GM19043 (cell line): ENCODE results near the gene CTDSPL2.
"Not testable (repeated sequence)": the region's sequence is repeated elsewhere in the genome, so short reads cannot be mapped to it uniquely, and the experiment has no call there.

ENCODE experiments used
- ATAC-seq: cut with Tn5 transposase; IDR thresholded peaks from one replicate; pipeline ENCODE4 v1.9.1; 2021; ENCODE audit warnings: low read depth; ENCODE audit not compliant: unreplicated experiment

Gene CTDSPL2

DNA sequence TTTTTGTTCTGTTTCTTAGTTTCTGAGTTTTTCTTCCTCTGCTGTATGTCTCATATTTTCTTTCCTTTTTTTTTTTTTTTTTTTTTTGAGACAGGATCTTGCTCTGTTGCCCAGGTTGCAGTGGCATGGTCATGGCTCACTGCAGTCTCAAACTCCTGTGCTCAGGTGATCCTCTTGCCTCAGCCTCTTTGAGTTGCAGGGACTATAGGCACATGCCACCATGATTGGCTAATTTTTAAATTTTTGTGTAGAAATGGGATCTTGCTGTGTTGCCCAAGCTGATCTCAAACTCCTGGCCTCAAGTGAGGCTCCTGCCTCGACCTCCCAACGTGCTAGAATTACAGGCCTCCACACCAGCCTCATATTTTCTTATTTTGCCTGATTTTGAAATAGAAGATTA, 51.9 kb downstream of the CTDSPL2 start:
- ATAC-seq = no peak

DNA sequence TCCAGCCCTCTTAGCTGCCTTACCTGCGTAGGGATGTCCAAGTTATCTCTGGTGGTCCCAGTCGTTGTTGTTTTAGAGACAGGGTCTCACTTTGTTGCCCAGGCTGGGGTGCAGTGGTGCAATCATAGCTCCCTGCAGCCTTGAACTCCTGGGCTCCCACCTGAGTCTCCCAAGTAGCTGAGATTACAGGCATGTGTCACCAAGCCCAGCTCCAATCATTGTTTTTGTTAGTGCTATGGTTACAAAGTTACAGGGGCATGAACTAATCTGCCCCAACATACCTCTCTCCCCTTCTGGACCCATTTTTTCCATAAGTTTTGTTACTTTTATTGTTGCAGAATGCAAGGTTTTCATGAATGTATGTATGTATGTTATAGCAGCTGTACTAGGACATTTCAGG, 54.7 kb downstream of the CTDSPL2 start:
- no peak for ATAC-seq

DNA sequence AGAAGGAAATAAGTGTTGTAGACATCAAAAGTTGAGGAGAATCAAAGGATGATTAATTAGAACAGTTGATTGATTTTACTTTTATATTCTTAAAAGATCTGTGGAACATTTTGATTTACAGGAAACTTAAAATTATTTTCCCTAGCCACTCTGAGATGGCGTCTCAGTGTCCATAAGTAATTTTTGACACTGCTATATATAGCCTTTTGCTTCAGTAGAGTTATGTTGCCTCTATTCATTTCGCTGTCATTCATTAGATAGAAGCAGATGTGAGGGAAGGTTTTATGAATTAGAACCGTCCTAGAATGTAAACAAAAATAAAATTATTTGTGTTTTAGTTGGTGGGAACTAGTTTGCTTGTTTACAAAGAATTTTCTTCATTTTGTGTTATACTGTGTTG, 58.5 kb downstream of the CTDSPL2 start:
- no peak for ATAC-seq

DNA sequence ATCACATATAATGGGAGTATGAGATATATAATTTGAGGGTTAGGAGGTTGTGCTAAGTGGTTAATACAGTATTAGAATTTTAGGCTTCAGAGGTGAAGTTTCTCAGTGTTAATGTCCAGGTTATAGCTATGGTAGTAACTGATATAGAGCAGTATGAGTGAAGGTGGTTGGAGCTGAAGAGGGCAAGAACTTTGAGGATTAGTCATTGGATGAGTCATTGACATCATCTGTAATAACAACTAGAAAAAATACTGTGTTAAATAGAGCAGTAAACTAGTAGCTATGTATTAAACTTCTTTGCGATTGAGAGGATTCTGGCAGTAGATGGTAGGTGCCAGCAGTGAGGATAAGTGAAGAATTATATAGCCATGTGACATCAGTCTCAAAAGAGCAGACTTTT, 62.0 kb downstream of the CTDSPL2 start:
- no peak for ATAC-seq

DNA sequence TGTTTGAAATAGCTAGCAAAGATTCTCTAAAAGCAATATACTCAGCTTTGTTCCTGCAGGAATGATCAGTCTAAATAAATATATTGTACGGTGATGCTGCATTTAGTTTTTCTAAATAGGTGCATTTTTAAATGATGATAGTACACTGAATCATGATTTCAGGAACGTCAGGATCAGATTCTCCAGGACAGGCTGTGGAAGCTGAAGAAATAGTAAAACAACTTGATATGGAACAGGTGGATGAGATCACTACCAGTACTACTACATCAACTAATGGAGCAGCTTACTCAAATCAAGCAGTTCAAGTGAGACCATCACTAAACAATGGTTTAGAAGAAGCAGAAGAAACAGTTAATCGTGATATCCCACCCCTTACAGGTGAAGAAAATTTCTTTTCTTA, 63.2 kb downstream of the CTDSPL2 start:
- ATAC-seq = no peak

DNA sequence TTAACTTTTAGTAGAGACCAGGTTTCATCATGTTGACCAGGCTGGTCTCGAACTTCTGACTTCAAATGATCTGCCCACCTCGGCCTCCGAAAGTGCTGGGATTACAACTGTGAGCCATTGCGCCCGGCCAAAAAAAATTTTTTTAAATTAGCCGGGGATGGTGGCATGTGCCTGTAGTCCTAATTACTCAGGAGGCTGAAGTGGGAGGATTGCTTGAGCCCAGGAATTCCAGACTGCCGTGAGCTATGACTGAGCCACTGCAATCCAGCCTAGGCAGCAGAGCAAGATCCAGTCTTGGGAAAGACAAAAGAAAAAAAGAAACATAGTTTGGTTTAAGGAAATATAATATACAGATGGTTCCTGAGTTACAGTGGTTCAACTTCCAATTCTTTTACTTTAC, 64.6 kb downstream of the CTDSPL2 start:
- ATAC-seq = no peak

DNA sequence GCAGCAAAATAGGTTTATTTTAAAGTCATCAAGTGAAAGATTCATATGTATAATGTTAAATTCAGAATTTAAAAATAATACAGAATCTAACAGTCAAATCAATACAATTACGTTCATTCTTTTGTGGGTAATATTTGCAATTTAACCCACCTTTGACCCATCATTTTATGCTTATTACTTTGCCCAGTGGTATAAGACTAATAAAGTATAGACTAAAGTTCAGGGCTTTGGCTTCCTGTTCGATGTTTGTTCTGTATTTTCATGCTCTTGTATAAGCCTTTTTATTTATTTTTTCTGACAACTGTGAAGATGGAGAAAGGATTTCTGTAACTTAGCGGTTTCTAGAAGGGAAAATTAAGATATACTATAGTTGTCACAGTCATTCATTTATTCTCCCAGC, 65.2 kb downstream of the CTDSPL2 start:
- ATAC-seq = no peak

DNA sequence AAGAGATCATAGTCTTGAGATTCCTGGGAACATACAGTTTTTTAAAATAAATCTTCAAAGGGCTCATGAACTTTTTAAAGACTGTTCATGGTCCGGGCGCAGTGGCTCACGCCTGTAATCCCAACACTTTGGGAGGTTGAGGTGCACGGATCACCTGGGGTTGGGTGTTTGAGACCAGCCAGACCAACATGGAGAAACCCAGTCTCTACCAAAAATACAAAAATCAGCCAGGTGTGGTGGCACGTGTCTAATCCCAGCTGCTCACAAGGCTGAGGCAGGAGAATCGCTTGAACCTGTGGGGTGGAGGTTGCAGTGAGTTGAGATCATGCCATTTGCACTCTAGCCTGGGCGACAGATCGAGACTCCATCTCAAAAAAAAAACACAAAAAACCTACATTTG, 68.1 kb downstream of the CTDSPL2 start:
- ATAC-seq = no peak

DNA sequence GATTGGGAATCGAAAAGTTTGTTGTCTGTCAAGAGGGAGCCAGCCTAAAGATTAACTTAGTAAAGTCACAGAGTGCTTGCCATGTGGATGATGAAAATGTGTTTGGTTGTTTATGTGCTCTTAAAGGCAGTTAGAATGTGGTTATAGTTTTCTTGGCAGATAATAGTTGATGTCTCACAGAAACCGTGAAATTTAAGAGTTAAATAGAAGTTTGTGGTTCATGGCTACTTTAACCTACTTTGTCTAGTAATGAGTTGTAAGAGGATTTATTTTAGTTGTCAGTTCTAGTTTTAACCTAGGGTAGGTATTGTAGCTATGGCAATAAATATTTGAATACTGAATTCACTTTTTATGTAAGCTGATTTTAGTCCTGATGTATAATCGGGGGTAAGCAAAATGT, 73.1 kb downstream of the CTDSPL2 start:
- no peak for ATAC-seq

DNA sequence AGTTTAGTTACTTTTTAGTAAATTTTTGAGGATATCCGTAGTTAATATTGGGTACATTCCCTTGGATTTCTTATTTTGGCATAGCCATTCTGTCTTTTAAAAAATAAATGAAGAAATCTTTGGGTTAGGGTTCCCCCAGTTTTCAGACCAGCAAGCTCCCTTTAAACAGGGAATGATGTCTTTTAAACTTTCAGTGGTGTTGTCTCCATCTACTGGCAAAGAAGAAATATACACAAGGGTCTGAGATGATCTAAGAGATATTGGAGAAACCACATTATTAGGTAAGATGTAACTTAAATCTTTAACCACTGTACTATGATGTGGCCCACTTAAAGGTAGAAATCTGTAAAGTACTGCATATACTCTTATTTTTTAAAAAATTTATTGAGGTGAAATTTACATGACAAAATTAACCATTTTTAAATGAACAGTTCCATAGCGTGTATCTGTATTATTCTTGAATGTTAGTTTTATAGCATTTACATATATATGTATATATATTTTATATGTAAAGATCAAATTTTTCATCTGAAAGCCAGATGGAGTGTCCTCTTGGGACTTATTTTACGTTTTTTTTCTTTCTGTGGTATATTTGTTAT, 74.4 kb downstream of the CTDSPL2 start:
- no peak for ATAC-seq

DNA sequence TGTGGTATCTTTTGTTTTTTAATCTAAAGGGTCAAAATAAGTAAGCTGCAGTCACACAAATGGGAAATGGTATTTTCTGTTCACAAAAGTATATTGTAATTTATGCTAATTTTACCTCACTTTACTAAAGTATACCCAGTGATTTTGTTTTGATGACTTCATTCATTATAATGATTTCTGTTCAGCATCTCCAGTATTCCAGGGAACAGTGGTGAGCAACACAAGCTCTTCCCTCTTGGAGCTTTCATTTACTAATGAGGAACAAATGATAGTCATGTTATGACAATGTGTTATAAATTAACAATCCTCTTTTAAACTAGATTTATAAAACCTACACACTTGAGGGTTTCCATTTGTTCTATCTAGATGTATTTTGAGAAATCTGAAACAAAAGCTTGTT, 89.0 kb downstream of the CTDSPL2 start:
- no peak for ATAC-seq

DNA sequence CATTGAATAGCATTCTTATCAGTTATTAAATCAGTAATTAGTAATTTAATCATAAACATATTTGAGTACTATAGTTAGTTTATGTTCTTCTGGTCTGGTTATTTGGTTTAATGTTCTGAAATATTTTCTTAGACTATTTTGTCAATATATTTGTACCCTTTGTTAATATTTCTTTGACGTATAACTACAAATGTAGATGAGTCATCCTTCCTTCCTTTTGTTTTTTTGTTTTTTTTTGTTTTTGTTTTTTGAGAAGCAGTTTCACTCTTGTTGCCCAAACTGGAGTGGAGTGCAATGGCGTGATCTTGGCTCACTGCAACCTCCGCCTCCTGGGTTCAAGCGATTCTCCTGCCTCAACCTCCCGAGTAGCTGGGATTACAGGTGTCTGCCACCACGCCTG, 92.1 kb downstream of the CTDSPL2 start:
- no peak for ATAC-seq

DNA sequence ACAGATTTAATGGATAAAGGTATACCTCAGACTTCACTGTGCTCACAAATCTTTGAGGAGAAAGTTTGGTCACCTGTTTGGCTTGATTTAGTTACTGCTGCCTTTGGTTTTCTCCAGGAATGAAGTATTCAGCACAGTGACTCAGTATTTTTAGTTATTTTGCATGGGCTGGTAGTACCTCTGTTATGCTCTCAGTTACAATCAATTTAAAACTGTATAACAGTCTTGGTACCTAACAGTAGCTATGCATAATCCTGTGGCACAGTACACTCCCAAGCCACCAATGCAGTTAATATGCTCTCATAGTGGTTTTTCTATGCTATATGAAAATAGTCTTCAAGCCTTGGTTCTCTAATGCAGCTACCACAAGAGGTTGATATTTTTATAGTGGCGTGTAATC, 97.6 kb downstream of the CTDSPL2 start:
- ATAC-seq = no peak

DNA sequence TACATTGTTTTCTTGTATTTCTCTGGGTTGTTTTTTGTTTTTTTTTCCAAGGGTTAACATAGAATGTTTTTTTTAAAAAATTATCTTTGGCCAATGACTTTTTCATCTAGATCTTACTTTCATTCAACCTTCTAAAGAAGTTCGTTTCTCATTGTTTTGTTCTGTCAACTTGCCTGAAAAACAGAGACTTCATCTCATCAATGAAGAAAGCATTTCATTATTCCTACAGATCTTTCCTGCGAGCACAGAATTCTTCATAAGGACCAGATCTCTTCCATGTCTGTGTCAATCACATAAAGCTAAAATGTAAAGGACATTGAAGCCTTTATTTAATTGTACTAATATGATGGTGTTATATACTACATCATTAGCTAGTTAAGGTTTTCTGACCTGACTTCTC, 99.8 kb downstream of the CTDSPL2 start:
- ATAC-seq = no peak

DNA sequence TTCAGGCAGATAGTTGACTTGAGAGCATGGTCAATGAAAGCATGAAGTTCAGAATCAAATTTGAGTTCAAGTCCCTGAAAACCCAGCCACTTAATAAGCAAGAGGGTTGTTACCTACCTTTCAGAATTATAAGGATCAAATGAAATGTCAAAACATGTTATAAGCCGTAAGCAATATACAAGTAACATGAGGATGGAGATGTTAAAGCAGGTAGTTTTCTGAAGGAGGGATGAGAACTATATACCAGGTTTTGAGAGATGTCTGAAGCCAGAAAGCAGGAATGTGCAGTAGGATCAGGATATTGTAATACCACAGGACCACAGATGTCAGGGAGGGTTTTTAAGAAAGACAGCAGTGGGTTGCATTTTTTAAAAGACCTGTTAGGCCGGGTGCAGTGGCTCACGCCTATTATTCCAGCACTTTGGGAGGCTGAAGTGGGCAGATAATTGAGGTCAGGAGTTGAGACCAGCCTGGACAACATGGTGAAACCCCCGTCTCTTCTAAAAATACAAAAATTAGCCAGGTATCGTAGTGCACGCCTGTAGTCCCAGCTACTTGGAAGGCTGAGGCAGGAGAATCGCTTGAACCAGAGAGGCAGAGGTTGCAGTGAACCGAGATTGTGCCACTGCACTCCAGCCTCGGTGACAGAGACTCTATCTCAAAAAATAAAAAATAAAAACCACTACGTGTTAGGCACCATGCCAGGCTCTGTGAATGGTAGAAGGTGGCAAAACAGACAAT, 102.6 kb downstream of the CTDSPL2 start:
- ATAC-seq = no peak

DNA sequence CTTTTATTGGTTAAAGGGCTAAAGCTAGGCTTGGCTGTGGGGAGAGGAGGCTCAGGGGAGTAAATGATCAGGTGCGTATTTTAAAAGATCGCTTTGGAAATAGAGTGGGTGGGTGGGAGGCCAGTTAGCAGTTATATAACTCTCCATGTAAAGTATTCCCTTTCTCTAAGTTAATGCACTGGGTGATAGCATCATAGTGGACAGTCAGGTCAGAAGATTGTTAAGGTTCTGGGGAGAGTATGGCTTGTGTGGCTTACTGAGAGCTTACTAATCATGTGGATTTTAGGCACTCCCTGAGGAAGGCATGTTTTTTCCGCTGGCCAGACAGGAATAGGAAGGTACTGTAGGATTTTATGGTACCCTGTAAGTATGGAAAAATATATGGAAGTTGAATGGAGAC, 103.2 kb downstream of the CTDSPL2 start:
- no peak for ATAC-seq

DNA sequence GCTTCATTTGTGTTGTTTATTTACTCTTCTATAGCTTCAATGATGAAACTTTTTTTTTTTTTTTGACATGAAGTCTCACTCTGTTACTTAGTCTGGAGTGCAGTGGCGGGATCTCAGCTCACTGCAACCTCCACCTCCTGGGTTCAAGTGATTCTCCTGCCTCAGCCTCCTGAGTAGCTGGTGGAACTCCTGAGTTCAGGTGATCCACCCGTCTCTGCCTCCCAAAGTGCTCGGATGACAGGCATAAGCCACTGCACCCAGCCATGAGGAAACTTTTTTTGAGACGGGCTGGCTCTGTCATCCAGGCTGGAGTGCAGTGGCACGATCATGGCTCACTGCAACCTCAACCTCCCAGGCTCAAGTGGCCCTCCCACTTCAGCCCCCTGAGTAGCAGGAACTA, 104.8 kb downstream of the CTDSPL2 start:
- ATAC-seq = not testable (repeated sequence)

DNA sequence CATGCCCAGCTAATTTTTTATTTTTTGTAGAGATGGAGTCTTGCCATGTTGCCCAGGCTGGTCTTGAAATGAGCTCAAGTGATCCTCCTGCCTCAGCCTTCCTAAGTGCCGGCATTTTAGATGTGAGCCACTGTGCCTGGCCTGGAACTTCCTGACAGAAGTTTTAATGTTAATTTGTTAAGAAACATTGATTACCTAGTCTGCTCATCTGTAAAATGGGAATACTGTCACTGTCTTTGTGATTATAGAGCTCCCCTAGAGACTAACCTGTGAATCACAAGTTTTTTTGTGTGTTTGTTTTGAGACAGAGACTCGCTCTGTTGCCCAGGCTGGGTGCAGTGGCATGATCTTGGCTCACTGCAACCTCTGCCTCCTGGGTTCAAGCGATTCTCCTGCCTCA, 105.3 kb downstream of the CTDSPL2 start:
- no peak for ATAC-seq

DNA sequence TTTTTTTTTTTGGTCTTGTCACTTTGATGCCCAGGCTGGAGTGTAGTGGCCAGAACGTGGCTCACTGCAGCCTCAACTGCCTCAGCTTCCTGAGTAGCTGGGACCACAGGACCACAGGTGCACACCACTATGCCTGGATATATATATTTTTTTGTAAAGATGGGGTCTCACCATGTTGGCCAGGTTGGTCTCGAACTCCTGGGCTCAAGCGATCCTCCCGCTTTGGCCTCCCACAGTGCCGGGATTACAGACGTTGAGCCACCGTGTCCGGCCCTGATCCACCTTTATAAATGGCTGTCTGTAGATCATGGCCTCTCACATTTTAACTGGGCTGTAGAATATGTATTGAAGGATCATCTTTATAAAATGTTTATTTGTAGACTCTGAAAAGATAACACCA, 107.7 kb downstream of the CTDSPL2 start:
- ATAC-seq = no peak

DNA sequence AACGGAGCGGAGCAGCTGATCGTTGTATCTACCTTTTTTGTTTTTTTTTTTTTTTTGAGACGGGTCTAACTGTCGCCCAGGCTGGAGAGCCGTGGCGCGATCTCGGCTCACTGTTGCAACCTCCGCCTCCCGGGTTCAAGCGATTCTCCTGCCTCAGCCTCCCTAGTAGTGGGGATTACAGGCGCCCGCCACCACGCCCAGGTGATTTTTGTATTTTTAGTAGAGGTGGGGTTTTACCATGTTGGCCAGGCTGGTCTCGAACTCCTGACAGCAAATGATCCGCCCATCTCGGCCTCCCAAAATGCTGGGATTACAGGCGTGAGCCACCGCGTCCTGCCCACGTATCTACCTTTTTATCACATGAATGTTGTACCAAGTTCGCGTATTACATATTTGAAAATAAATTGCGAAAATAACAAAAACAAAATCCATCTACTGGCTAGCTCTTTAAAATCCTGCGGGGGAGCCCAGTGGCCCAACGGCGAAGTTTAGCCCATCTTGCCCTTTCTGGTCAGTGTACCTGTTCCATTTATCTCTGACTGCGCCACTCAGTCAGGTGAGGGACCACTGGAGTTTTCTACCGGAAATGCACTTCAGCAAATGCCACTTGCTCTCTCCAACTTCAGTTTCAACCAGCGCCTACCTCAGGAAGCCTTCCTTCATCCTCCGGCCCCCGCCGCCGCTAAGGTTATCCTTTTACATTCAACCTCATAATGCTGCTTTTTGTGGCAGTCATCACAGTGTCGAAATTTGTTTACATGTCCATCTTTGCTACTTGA, 108.3 kb downstream of the CTDSPL2 start:
- no peak for ATAC-seq

DNA sequence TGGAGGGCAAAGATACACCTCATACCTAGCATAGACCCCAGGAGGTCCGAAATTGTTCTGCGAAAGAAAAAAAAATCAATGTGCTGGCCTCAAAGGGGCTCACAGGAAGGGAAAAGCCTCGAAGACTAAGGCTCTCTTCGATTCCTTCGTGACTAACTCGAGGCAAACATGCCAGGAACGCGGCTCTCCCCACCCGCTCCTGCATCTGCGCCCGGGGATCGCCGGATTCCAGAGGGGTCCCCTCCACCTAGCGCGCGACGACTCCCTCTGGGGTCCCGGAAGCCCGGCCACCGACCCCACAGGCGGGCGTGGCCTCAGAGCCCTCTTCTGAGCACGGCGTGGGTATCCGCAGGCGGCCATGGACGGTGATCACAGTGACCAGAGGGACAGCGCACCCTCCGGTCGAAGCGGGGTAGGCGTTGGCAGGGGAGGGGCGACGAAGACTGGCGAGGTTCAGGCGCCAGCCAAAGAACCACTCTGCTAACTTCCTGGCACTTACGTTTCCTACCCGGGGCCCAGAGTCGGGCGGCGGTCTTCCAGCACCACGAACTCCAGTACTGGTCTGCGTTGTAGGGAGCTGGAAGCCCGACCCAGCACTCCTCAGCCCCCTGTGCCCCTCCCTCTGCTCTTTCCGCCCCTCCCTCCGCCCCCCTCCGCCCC, 109.0 kb downstream of the CTDSPL2 start:
- ATAC-seq = peak; percentile 59
